Fibroblast of lung (primary cell): ENCODE data around the gene TTLL6. TPM values are rescaled to one million over a fixed set of nuclear protein-coding genes. Genes with fewer than 3 reads are reported as not detected.
A peak's percentile ranks its signal among the peaks of the same experiment; 100 is the strongest.

ENCODE experiments used
- DNase-seq, 2 donors: peaks; one replicate each; pipeline versions ENCODE4 v3.0.0 to v3.0.0-alpha.2; 2010; ENCODE audit warnings: low read depth in 2 of 2
- H2AFZ ChIP-seq: 2 replicates; pipeline ENCODE4 v1.5.1; 2012; ENCODE audit warnings: low read length, control low read depth, inconsistent platforms
- H3K27ac ChIP-seq: 2 replicates; pipeline ENCODE4 v1.5.1; 2011; ENCODE audit warnings: low read length, control low read depth; ENCODE audit not compliant: insufficient read depth
- H3K27me3 ChIP-seq: 2 replicates; pipeline ENCODE4 v1.5.1; 2011; ENCODE audit warnings: mild to moderate bottlenecking, low read length; ENCODE audit not compliant: control insufficient read depth, insufficient read depth
- H3K36me3 ChIP-seq: 2 replicates; pipeline ENCODE4 v1.5.1; 2011; ENCODE audit warnings: low read length; ENCODE audit not compliant: control insufficient read depth, insufficient read depth
- H3K4me1 ChIP-seq: 2 replicates; pipeline ENCODE4 v1.5.1; 2011; ENCODE audit warnings: low read length; ENCODE audit not compliant: control insufficient read depth, insufficient read depth; ENCODE audit errors: extremely low read depth
- H3K4me2 ChIP-seq: 2 replicates; pipeline ENCODE4 v1.5.1; 2011; ENCODE audit warnings: low read length, control low read depth; ENCODE audit not compliant: insufficient read depth; ENCODE audit errors: extremely low read depth
- H3K4me3 ChIP-seq, 4 experiments: fragments of 200-600 bp in 1 of 4; sonication (generic) in 1 of 4; replicated peaks in 1 of 4; 2 replicates each; pipeline ENCODE4 v1.5.1; 2011 to 2016; ENCODE audit warnings: low read length in 4 of 4, low read depth in 3 of 4, mild to moderate bottlenecking in 3 of 4, control low read depth in 2 of 4, inconsistent platforms in 1 of 4, mixed read lengths in 1 of 4; ENCODE audit not compliant: insufficient read depth in 1 of 4; ENCODE audit errors: control extremely low read depth in 1 of 4
- H3K79me2 ChIP-seq: 2 replicates; pipeline ENCODE4 v1.5.1; 2012; ENCODE audit warnings: mild to moderate bottlenecking, low read length, inconsistent platforms; ENCODE audit not compliant: control insufficient read depth, insufficient read depth
- H3K9ac ChIP-seq: 2 replicates; pipeline ENCODE4 v1.5.1; 2011; ENCODE audit warnings: mild to moderate bottlenecking, low read length, control low read depth; ENCODE audit not compliant: insufficient read depth
- H3K9me3 ChIP-seq: 2 replicates; pipeline ENCODE4 v1.5.1; 2012; ENCODE audit warnings: low read depth, low read length; ENCODE audit not compliant: control insufficient read depth, insufficient read depth
- H4K20me1 ChIP-seq: 2 replicates; pipeline ENCODE4 v1.5.1; 2011; ENCODE audit warnings: low read length; ENCODE audit not compliant: control insufficient read depth, insufficient read depth; ENCODE audit errors: extremely low read depth
- EZH2 ChIP-seq: IDR thresholded peaks from 2 replicates; pipeline ENCODE4 v1.5.1; 2012; ENCODE audit warnings: low read length, control low read depth, mild to moderate bottlenecking; ENCODE audit errors: missing control alignments
- polyA plus RNA-seq, 2 donors: library from polyadenylated mRNA; depleted of rRNA in 1 of 2; stranded (reverse) in 1 of 2; unstranded in 1 of 2; fragments of >200 nt; gene quantifications; 2 replicates each; pipeline ENCODE4 v1.2.1, GENCODE V29; 2011 to 2012; ENCODE audit warnings: missing spikeins in 1 of 2
- total RNA-seq: library from RNA; depleted of rRNA; stranded (reverse); fragments of >200 nt; gene quantifications from 2 replicates; pipeline ENCODE4 v1.2.1, GENCODE V29; 2014
- TF ChIP-seq, protein P1 (sequence below), 2 donors: IDR thresholded peaks in 1 of 2; conservative IDR thresholded peaks in 1 of 2; 1 replicate in 1 of 2; 2 replicates in 1 of 2; pipeline ENCODE4 v1.5.1; 2011 to 2012; ENCODE audit warnings: low read length in 2 of 2, control low read depth in 1 of 2, inconsistent platforms in 1 of 2, low read depth in 1 of 2, mild to moderate bottlenecking in 1 of 2

The TTLL6 gene
- total and polyA plus RNA-seq, 2 donors (not counting 1 experiment from before 2014, with no cell fraction given), result 0.17 TPM; not detected in 1

DNA sequence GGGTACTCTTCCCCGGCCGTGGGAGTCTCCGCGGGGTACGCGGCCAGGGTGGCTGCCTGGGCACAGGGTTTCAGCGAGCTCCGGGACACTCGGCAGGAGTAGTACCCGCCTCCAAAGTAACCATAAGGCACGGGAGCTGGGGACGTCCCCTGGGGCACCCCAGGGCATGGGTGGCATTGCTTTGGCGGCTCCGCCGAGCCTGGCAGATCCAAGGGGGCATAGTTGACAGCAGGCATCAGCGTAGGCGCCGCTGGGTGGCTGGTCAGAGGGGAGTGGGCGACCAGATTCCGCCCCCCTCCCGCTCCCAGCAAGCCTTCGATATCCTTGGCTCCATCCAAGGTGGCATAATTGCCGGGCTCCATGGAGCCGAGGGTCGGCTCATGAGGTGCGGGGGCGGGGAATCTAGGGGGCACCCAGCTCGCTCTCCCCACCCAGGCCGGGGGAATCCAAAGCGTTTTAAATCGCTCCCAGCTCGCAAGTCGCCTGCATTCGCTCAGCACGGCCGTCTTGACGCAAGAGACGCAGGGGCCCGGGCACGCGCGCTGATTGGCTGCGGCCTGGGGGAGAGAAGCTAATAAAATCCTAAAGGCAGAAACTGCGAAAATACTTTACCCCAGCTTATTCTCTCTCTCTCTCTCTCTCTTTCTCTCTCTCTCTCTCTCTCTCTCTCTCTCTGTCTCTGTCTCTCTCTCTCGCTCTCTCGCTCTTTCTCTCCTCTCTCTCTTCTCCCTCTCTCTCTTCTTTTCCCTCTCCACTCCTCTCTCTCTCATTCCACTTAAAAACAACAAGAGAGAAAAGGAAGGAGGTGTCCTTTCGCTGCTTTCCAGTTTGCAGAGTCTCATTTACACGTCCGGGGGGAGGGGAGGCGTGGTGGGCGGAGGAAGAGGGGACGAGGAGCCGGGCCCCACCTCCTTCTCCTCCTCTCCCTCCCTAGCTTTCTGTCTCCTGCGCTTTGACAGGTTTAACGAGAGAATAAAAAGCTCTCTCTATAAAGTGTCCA, 88.5 kb downstream of the TTLL6 start, which contains the start of gene HOXB13:
TSS of gene HOXB13 (minus strand) at position 519 of the 1,000 bp plus-strand sequence. CDS start at position 362, 157 bp downstream.
- TF ChIP-seq, protein P1, sequence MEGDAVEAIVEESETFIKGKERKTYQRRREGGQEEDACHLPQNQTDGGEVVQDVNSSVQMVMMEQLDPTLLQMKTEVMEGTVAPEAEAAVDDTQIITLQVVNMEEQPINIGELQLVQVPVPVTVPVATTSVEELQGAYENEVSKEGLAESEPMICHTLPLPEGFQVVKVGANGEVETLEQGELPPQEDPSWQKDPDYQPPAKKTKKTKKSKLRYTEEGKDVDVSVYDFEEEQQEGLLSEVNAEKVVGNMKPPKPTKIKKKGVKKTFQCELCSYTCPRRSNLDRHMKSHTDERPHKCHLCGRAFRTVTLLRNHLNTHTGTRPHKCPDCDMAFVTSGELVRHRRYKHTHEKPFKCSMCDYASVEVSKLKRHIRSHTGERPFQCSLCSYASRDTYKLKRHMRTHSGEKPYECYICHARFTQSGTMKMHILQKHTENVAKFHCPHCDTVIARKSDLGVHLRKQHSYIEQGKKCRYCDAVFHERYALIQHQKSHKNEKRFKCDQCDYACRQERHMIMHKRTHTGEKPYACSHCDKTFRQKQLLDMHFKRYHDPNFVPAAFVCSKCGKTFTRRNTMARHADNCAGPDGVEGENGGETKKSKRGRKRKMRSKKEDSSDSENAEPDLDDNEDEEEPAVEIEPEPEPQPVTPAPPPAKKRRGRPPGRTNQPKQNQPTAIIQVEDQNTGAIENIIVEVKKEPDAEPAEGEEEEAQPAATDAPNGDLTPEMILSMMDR (conservative IDR thresholded peaks at IDR 0.05 in 1 of 2, IDR thresholded peaks at IDR 0.05 in 1 of 2; ENCODE audit: low read depth in 1 of 2, low read length in 2 of 2), result no peak
- no peak for TF ChIP-seq EZH2
- H3K4me3 ChIP-seq, result peak within 1 kb of the TSS in 1 of 4 experiments; percentile 32
- H3K79me2 ChIP-seq, result no peaks in the 10 kb centered on the region
- peak in 1 of 2 donors; percentile 24 for DNase-seq
- peaks cover 89% of the 10 kb centered on the region for H3K27me3 ChIP-seq
- H2AFZ ChIP-seq, result no peak within 1 kb of the TSS
- no peak within 1 kb of the TSS for H3K9ac ChIP-seq
- H3K9me3 ChIP-seq, result no peaks in the 10 kb centered on the region
- H4K20me1 ChIP-seq, result no peaks in the 10 kb centered on the region
- H3K36me3 ChIP-seq, result no peaks in the 10 kb centered on the region
- H3K4me2 ChIP-seq, result peak within 1 kb of the TSS; percentile 25
- no peak within 1 kb of the TSS for H3K27ac ChIP-seq
- H3K4me1 ChIP-seq, result peaks cover 4% of the 10 kb centered on the region

DNA sequence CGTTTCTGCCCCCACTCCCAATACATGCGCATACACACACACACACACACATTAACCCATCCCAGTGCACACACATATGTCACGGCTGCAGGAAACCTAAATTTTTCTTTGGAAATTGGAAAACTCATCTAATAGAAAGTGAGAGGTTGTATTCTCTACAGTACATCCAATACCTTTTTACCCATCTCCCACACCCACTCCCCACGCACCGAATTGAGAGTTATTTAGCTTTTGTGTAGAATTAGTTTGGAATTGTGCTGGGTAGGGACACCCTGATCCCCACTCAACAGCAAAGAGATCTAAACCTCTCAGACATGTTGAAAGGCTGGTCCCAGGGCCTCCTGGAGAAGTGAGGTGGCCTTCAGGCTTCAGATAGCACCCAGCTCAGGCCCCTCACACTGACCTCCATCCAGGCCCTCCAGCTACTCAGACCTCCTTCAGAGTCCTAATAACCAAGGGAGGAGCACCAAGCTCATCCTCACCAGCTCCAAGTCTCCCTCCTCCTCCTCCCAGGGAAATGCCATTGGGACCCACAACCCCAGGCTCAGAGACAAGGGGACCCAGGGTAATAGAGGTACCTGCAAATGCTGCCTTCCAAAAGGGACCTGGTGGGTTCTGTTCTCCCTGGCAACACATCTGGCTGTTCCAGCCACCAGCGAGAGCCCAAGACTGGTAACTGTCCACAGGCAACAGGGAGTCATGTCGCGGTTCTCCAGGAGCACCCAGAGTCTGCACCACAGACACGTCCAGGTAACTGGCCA, 89.4 kb downstream of the TTLL6 start:
- H4K20me1 ChIP-seq, result no peaks in the 10 kb centered on the region
- no peak overlapping the region for H3K27ac ChIP-seq
- TF ChIP-seq EZH2, result peak; percentile 26
- TF ChIP-seq, protein P1 (conservative IDR thresholded peaks at IDR 0.05 in 1 of 2, IDR thresholded peaks at IDR 0.05 in 1 of 2; ENCODE audit: low read depth in 1 of 2, low read length in 2 of 2), result no peak
- no peaks in the 10 kb centered on the region for H3K79me2 ChIP-seq
- no peaks in the 10 kb centered on the region for H3K9me3 ChIP-seq
- no peak overlapping the region for H3K4me2 ChIP-seq
- H3K36me3 ChIP-seq, result no peaks in the 10 kb centered on the region
- H3K4me1 ChIP-seq, result peaks cover 4% of the 10 kb centered on the region
- DNase-seq, result no peak
- no peak overlapping the region for H3K4me3 ChIP-seq
- no peak overlapping the region for H2AFZ ChIP-seq
- peaks cover 89% of the 10 kb centered on the region for H3K27me3 ChIP-seq
- H3K9ac ChIP-seq, result no peak overlapping the region

DNA sequence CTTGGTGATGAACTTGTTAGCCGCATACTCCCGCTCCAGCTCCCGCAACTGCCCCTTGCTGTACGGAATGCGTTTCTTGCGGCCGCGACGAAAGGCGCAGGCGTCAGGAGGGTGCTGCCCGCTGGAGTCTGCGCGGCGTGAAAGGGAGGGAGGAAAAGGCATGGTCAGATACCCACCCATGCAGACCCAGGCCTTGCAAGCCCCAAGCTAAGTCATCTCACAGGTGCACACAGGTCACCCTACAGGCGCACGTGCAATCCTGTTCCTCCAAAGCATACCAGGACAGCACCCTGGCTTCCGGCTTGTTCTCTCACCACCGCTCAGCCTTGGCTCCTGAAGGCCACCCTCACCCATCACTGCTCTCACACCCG, 90.1 kb downstream of the TTLL6 start:
- Histone ChIP-seq H3K27ac (no peak overlapping the region), H3K4me3 (no peak overlapping the region), H3K36me3 (no peaks in the 10 kb centered on the region), H3K79me2 (no peaks in the 10 kb centered on the region), H4K20me1 (no peaks in the 10 kb centered on the region), H3K27me3 (peaks cover 92% of the 10 kb centered on the region), H3K4me2 (no peak overlapping the region), H3K9ac (no peak overlapping the region), H3K4me1 (peaks cover 4% of the 10 kb centered on the region), H3K9me3 (no peaks in the 10 kb centered on the region), H2AFZ (no peak overlapping the region)
- TF ChIP-seq, protein P1 (conservative IDR thresholded peaks at IDR 0.05 in 1 of 2, IDR thresholded peaks at IDR 0.05 in 1 of 2; ENCODE audit: low read depth in 1 of 2, low read length in 2 of 2), result no peak
- peak; percentile 90 for TF ChIP-seq EZH2
- DNase-seq, result no peak
